ENCODE results near the gene DAZAP2.

GRCh38 chr12:51234530-51234929 lies 4.1 kb upstream of the DAZAP2 start:
- no peak for TF ChIP-seq CTCF (IDR thresholded peaks at IDR 0.05; ENCODE audit: low read depth, low read length, missing input control)
- no peak for TF ChIP-seq FOXA1 (IDR thresholded peaks at IDR 0.05)
- TF ChIP-seq SP1 (IDR thresholded peaks at IDR 0.05): no peak
- no peak for TF ChIP-seq YY1 (IDR thresholded peaks at IDR 0.05)
- TF ChIP-seq RAD21 (IDR thresholded peaks at IDR 0.05): no peak
- no peak for TF ChIP-seq EGR1 (IDR thresholded peaks at IDR 0.05; ENCODE audit: low read depth in 2 of 2)
- no peak for TF ChIP-seq ATF3 (IDR thresholded peaks at IDR 0.05)
- TF ChIP-seq, protein P1, sequence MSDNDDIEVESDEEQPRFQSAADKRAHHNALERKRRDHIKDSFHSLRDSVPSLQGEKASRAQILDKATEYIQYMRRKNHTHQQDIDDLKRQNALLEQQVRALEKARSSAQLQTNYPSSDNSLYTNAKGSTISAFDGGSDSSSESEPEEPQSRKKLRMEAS (IDR thresholded peaks at IDR 0.05): no peak
- no peak for TF ChIP-seq REST (IDR thresholded peaks at IDR 0.05)
- no peak for TF ChIP-seq NR2F2 (IDR thresholded peaks at IDR 0.05)
- TF ChIP-seq GABPA (IDR thresholded peaks at IDR 0.05 in 1 of 2, conservative IDR thresholded peaks at IDR 0.05 in 1 of 2): no peak
- TF ChIP-seq TAF1 (conservative IDR thresholded peaks at IDR 0.05): no peak
- no peak for TF ChIP-seq JUND (IDR thresholded peaks at IDR 0.05)
- TF ChIP-seq, protein P2, sequence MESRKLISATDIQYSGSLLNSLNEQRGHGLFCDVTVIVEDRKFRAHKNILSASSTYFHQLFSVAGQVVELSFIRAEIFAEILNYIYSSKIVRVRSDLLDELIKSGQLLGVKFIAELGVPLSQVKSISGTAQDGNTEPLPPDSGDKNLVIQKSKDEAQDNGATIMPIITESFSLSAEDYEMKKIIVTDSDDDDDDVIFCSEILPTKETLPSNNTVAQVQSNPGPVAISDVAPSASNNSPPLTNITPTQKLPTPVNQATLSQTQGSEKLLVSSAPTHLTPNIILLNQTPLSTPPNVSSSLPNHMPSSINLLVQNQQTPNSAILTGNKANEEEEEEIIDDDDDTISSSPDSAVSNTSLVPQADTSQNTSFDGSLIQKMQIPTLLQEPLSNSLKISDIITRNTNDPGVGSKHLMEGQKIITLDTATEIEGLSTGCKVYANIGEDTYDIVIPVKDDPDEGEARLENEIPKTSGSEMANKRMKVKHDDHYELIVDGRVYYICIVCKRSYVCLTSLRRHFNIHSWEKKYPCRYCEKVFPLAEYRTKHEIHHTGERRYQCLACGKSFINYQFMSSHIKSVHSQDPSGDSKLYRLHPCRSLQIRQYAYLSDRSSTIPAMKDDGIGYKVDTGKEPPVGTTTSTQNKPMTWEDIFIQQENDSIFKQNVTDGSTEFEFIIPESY (IDR thresholded peaks at IDR 0.05): no peak
